ENCODE data around the gene MBNL3.
"Not testable (repeated sequence)": the region's sequence is repeated elsewhere in the genome, so short reads cannot be mapped to it uniquely, and the experiment has no call there.

The MBNL3 gene

DNA sequence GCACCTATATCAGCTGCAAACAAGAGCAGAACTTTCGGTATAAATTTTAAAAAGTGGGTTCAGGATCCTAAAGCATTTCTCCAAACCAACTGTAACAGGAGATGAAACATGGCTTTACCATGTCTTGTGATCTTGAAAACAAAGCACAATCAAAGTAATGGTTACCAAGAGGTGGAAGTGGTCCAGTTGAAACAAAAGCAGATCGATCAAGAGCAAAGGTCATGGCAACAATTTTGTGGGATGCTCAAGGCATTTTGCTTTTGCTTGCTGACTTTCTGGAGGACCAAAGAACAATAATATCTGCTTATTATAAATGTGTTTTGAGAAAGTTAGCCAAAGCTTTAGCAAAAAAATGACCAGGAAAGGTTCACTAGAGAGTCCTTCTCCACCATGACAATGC, 152.7 kb downstream of the MBNL3 start:
- TF ChIP-seq, protein P1, sequence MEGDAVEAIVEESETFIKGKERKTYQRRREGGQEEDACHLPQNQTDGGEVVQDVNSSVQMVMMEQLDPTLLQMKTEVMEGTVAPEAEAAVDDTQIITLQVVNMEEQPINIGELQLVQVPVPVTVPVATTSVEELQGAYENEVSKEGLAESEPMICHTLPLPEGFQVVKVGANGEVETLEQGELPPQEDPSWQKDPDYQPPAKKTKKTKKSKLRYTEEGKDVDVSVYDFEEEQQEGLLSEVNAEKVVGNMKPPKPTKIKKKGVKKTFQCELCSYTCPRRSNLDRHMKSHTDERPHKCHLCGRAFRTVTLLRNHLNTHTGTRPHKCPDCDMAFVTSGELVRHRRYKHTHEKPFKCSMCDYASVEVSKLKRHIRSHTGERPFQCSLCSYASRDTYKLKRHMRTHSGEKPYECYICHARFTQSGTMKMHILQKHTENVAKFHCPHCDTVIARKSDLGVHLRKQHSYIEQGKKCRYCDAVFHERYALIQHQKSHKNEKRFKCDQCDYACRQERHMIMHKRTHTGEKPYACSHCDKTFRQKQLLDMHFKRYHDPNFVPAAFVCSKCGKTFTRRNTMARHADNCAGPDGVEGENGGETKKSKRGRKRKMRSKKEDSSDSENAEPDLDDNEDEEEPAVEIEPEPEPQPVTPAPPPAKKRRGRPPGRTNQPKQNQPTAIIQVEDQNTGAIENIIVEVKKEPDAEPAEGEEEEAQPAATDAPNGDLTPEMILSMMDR (IDR thresholded peaks at IDR 0.05; ENCODE audit: low read depth, low read length, missing control alignments) = no peak
- DNase-seq (ENCODE audit: low read depth) = no peak
- no peak overlapping the region for H3K4me3 ChIP-seq (ENCODE audit: low read depth, low read length)

DNA sequence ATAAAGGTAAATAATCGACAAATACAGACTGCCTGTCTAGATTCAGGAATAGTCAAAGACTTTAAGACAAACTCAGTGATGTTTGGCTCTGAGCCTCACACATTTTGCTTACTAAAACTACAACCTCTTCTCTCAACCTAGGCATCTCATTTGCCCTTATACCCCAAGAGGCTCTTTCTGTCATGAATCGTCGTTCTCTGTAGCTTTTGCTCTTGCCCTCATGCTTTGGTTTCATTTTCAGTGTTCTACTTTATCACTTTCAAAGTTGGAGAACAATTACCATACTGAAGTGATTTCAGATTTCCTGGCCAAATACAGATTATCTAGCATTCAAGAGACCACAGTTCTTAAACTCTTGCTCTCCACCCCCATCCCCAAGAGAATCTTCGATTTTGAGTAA, 155.5 kb downstream of the MBNL3 start:
- H3K4me3 ChIP-seq (ENCODE audit: low read depth, low read length) = no peak overlapping the region
- TF ChIP-seq, protein P1 (IDR thresholded peaks at IDR 0.05; ENCODE audit: low read depth, low read length, missing control alignments) = no peak
- DNase-seq (ENCODE audit: low read depth) = no peak

DNA sequence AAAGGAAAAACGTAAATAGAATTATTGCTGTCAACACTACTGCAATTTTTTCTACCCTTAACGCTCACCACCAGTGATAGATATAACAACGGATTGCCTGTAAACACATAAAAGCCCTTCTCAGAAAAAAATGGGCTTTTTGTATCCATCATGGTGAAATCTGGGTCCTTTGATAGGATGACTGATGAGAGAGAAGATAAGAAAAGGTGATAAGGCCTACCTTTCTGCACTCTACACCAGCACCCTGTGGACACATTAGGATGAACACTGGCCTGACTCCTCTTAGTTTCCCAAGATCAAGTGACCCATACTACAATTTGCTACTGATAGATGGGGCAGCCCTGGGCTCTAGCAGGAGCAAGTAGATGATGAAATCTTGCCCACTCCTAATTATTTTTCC, 157.3 kb downstream of the MBNL3 start:
- TF ChIP-seq, protein P1 (IDR thresholded peaks at IDR 0.05; ENCODE audit: low read depth, low read length, missing control alignments) = no peak

DNA sequence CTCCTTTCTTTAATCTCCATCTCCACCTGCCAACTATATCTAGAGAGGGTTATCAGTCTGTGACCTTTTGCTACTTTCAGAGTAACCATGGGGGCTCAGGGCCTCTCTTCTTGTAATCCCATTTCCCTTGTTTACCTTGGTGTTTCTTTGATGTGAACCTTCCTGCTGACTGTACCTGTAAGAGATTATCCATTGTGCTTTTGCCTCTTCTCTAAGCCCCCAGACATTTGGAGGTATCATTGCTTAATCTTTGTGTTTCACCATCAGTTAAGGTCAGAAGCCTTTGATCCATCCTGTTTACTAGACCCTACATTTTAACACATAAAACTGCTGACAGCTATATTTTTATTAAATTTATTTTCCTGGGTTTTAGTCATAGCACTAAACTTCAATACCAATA, 157.8 kb downstream of the MBNL3 start:
- TF ChIP-seq, protein P1 (IDR thresholded peaks at IDR 0.05; ENCODE audit: low read depth, low read length, missing control alignments) = no peak
- H3K4me3 ChIP-seq (ENCODE audit: low read depth, low read length) = no peak overlapping the region
- no peak for DNase-seq (ENCODE audit: low read depth)

More for the DNA sequence above, 157.3 kb downstream of the MBNL3 start:
- no peak overlapping the region for H3K4me3 ChIP-seq (ENCODE audit: low read depth, low read length)
- no peak for DNase-seq (ENCODE audit: low read depth)

DNA sequence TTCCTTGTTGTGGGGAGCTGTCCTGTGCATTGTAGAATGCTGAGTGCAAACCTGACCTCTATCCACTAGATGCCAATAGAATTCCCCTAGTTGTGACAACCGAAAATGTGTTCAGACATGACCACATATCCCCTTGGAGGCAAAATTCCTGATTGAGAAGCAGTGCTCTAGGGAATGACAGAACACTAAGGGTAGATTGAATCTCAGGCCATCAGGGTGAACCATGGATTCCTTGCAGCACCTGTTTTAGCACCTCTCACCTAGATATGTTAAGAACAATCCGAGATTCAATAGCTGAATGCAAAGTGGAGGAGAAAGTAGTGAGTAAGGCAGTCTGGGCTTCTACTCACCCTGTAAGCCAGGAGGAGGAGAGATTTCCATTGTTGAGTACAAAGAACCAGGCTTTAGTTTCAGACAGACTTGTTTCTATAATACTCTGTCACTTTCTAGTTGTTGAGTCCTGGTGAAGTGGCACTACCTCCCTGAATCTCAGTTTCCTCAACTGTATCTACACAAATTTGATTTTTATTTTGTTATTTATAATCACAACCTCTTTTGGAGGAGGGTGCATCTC, 158.6 kb downstream of the MBNL3 start:
- TF ChIP-seq, protein P1 (IDR thresholded peaks at IDR 0.05; ENCODE audit: low read depth, low read length, missing control alignments) = no peak
- DNase-seq (ENCODE audit: low read depth) = no peak
- H3K4me3 ChIP-seq (ENCODE audit: low read depth, low read length) = no peak overlapping the region

DNA sequence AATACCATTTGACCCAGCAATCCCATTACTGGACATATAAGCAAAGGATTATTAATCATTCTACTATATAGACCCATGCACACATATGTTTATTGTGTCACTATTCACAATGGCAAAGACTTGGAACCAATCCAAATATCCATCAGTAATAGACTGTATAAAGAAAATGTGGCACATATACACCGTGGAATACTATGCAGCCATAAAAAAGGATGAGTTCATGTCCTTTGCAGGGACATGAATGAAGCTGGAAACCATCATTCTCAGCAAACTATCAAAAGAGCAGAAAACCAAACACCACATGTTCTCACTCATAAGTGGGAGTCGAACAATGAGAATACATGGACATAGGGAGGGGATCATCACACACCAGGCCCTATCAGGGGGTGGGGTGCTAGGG, 161.9 kb downstream of the MBNL3 start:
- not testable (repeated sequence) for DNase-seq (ENCODE audit: low read depth); H3K4me3 ChIP-seq (ENCODE audit: low read depth, low read length)
